ENCODE results near the gene TRMT10C. TPM values are rescaled to one million over a fixed set of nuclear protein-coding genes. Genes with fewer than 3 reads are reported as not detected.
"Not testable (repeated sequence)": the region's sequence is repeated elsewhere in the genome, so short reads cannot be mapped to it uniquely, and the experiment has no call there.

Gene TRMT10C
- total RNA-seq, 2 donors from 2014 or later, result 21.5 to 22.8 TPM

DNA sequence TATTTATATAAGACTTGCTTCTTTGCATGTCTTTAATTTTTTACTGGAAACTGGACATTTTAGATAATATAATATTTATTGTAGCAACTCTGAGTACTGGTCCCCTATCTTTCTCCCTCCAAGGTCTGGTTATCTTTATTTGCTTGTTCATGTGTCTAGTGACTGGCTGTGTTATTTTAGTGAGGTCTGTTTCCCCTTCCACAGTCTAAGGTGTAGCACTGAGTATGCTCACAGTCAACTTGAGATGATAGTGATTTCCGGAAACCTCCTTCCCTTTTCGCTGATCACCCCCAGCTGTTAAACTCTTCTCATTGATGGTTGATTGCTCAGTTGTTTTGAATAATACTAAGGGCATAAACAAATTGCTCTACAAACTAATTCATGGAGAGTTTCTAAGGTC, 49.4 kb downstream of the TRMT10C start:
- no peaks in the 10 kb centered on the region for H3K4me1 ChIP-seq
- no peaks in the 10 kb centered on the region for H3K9me3 ChIP-seq
- H3K27ac ChIP-seq, result no peak overlapping the region
- no peaks in the 10 kb centered on the region for H3K36me3 ChIP-seq
- TF ChIP-seq, protein P1, sequence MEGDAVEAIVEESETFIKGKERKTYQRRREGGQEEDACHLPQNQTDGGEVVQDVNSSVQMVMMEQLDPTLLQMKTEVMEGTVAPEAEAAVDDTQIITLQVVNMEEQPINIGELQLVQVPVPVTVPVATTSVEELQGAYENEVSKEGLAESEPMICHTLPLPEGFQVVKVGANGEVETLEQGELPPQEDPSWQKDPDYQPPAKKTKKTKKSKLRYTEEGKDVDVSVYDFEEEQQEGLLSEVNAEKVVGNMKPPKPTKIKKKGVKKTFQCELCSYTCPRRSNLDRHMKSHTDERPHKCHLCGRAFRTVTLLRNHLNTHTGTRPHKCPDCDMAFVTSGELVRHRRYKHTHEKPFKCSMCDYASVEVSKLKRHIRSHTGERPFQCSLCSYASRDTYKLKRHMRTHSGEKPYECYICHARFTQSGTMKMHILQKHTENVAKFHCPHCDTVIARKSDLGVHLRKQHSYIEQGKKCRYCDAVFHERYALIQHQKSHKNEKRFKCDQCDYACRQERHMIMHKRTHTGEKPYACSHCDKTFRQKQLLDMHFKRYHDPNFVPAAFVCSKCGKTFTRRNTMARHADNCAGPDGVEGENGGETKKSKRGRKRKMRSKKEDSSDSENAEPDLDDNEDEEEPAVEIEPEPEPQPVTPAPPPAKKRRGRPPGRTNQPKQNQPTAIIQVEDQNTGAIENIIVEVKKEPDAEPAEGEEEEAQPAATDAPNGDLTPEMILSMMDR (IDR thresholded peaks at IDR 0.05), result no peak
- no peak for DNase-seq (ENCODE audit: low spot score)
- no peaks in the 10 kb centered on the region for H3K27me3 ChIP-seq
- no peak overlapping the region for H3K4me3 ChIP-seq

DNA sequence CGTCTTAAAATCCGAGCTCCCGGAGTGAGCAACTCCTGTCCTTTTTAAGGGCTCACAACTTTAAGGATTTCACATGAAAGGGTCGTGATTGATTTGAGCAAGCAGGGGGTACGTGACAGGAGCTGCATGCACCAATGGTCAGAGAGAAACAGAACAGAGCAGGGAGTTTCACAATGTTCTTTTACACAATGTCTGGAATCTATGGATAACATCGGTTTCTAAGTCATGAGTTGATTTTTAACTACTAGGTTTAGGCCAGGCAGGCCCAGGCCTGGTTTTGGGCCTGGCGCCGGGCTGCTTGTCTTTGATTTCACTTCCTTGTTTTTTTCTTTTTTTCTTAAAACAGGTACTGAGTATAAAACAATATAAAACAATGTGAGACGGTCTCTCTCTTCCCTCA, 51.3 kb downstream of the TRMT10C start:
- H3K4me3 ChIP-seq; H3K27me3 ChIP-seq; H3K9me3 ChIP-seq; DNase-seq (ENCODE audit: low spot score); H3K36me3 ChIP-seq; H3K4me1 ChIP-seq; H3K27ac ChIP-seq: not testable (repeated sequence)

DNA sequence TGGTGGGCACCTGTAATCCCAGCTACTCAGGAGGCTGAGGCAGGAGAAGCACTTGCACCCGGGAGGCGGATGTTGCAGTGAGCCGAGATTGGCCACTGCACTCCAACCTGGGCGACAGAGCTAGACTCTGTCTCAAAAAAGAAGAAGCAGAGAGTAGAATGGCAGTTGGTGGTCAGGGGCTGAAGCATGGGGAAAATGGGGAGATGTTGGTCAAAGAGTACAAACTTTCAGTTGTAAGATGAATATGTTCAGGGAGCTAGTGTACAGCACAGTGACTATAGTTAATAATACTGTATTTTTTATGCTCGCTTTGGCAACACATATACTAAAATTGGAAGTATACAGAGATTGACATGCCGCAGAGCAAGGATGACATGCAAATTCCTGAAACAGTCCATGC, 53.9 kb downstream of the TRMT10C start:
- DNase-seq (ENCODE audit: low spot score), result no peak
- Histone ChIP-seq H3K36me3 (no peaks in the 10 kb centered on the region), H3K4me1 (no peaks in the 10 kb centered on the region), H3K27me3 (no peaks in the 10 kb centered on the region), H3K27ac (no peak overlapping the region), H3K9me3 (peaks cover 0 to 6% of the 10 kb centered on the region in 2 donors), H3K4me3 (no peak overlapping the region)
- TF ChIP-seq, protein P1 (IDR thresholded peaks at IDR 0.05), result no peak

Other genes with a start within 250 kb of the TRMT10C start
- gene IMPG2, start 241.3 kb upstream of the TRMT10C start, total RNA-seq, result under 1 TPM; 0.15 to 0.43 TPM
- 10 to 100 TPM in 1 of 2 donors, 1 to 10 TPM in 1; 6.1 to 10.1 TPM for gene SENP7, start 48.7 kb upstream of the TRMT10C start, total RNA-seq
- 10 to 100 TPM; 63.4 to 83.9 TPM for gene PCNP, start 12.3 kb downstream of the TRMT10C start, total RNA-seq
- gene ZBTB11, start 115.3 kb downstream of the TRMT10C start, total RNA-seq, result 10 to 100 TPM in 1 of 2 donors, 1 to 10 TPM in 1; 9.8 to 10.4 TPM
- gene RPL24, start 124.8 kb downstream of the TRMT10C start, total RNA-seq, result 1,000 to 10,000 TPM; 1,059 to 1,395 TPM
- gene CEP97, start 162.7 kb downstream of the TRMT10C start, total RNA-seq, result 1 to 10 TPM; 6.5 to 7.0 TPM
- gene NXPE3, start 217.3 kb downstream of the TRMT10C start, total RNA-seq, result 10 to 100 TPM; 22.9 to 49.8 TPM

All from right atrium auricular region (tissue), 2 donors.